ENCODE results near the gene IL1RAPL2.

Gene IL1RAPL2

DNA sequence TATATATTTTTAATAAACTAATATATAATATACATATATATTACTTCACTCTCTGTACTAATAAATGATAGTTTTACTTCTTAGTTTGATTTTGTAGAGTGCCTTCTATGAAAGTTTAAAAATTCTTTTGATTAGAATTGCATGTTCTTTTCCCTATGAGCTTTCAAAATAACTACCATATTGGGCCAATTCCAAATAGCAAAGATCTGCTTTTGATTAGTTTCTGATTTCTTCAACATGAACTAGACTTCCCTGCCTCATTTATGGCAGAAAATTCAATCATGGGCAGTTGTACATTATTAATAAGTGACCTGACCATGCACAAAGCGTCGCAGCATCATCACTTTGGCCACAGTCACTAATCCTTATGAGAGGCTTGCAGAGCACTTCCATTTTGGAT is 703.4 kb downstream of the IL1RAPL2 start:
- no peak for DNase-seq (ENCODE audit: low read depth)

DNA sequence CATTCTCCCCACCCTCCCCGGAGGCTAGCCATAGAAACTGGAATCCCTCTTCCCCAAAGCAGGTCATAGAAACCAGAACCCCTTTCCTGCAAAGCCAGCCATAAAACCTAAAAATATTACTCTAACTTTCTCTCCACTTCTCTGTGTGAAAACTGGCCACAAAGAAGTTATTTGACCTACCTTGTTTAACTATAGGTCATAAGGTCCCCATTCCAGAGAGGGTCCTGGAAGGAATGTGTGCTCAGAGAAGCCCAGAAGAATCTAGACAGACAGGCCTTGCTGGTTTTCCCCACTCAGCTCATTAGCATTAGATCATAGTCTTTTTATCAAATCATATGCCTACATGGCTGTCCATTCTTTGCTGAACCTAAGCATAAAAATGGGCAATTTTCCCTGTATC is 707.3 kb downstream of the IL1RAPL2 start:
- DNase-seq (ENCODE audit: low read depth) = no peak

DNA sequence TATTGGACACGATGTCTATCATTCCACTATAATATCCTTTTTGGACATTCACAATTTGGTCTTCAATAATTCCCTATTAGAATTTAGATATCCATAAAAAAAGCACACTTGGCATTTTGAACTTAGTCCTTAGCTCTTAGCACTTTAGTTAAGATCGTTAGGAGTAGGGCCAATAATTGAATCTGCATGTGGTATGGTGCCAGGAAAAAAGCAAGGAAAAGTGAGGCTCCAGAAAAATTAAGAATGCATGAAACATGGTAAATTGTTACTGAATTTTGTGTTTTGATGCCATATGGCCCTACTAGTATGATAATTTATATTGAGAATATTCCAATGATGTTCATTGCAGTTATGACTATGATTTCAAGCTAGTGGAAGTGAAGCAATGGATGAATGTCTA is 708.1 kb downstream of the IL1RAPL2 start:
- no peak for DNase-seq (ENCODE audit: low read depth)

DNA sequence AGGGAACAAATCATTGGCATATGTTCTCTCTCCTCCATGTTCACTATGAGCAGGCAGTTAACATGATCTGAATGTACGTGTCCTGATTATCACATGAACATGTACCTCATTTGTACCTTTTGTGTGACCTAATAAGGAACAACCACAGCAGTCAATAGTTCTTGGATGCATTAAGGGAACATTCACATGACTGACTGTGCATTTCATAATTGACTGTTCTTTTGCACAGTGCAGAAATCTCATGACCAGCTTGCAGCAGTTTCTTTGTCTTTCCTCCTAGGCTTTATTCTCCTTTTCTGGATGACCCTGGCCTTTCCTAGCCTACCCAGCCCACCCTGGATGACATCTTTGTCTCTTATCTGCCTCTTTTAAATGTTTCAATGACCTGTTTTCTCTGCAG is 711.1 kb downstream of the IL1RAPL2 start:
- no peak for DNase-seq (ENCODE audit: low read depth)

DNA sequence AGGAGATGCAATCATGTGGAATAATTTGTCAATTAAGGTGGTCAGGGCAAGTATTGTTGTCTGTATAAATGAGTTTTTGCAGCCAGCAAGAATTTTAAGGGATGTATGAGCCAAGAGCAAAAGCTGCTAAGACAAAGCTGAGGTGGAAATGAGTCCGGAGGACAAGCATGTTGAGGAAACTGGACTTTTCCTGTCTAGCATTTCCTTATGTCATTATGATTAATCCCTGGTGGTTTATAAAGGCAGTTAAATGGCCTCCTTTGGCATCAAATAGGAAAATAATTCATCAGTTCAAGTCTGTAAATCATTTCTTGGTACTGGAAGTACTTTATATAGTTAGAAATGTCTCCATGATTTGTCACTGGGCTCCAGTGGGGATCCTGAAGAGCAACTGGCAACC is 716.1 kb downstream of the IL1RAPL2 start:
- no peak for DNase-seq (ENCODE audit: low read depth)

DNA sequence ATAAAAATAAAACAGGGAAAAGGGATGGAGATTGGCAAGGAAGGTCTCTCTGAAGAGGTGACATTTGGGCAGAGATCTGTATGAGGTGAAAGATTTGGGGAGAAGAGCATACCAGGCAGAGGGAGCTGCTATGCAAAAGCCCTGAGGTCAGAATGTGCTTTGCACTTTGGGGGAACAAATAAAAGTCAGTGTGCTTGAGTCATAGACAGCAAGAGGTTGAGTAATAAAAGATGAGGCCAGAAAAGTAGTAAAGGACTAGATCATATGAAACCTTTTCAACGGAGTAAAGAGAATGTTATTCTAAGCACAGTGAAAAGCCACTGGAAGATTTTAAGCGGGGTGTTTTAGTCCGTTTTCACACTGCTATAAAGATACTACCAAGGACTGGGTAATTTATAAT is 731.0 kb downstream of the IL1RAPL2 start:
- DNase-seq (ENCODE audit: low read depth) = no peak

DNA sequence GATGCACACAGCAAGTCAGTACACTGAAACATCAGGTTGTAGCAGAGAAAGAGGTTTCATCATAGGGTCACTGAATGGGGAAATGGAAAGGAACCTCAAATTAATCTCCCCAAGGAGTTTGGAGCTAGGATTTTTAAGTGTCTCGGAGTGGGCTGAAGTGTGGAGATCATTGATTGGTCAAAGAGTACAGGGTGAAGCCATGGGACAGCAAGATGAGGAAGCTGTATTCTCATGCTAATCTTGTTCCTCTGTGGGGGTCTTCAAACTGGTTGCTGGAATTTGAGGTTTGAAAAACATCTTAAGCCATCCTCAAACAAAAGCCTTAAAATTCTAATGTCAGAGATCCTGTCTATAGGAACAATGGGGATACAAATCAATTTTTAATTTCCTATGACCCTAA is 733.3 kb downstream of the IL1RAPL2 start:
- DNase-seq (ENCODE audit: low read depth) = no peak

DNA sequence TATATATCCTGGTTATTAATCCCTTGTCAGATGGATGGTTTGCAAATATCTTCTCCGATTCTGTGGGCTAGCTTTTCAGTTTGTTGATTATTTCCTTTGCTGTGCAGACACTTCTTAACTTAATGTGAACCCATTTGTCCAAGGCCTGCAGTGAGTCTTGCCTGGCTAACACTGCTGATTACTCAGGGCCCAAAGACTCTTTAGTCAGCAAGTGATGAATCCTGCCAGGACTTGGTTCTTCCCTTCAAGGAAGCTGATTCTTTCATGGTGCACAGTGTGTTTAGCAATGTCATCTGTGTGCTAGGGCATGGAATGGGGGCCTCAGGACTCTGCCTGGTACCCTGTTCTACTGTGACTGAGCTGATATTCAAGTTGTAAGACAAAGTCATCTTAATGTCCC is 736.2 kb downstream of the IL1RAPL2 start:
- DNase-seq (ENCODE audit: low read depth) = no peak

DNA sequence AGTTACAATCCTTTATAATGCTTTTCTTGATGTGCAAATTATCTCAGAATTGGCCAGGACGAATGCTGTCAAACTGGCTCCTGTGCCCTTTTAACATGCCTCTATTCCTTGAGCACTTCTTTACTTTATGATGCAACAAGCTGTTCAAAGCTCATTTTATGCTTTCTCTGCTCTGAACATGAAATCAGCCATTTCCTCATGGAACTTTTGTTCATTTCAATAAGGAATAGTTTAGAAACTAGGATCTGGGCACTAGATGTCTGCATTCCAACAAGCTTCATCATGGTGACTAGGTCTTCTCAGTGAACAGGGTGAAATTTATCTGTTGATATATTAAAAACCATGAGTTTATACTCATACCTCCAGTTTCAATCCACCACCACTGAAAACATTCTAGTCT is 741.8 kb downstream of the IL1RAPL2 start:
- DNase-seq (ENCODE audit: low read depth) = no peak

DNA sequence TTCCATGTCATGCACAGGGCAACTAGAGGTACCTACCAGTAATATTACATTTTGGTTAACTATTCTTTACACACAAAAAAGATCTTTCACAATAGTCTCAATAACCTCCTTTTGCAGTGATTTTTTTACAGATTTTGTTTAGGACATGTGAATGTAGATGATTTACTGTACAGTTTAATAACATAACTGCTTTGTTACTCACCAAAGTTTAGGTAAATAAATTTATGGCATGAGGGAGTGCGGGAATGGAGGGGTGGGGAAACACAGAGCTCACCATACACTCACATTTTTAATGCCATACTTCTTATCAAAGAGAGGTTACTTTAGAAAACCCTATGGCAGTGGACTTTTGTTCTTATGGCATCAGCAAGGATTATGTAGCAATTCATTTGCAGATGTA is 747.6 kb downstream of the IL1RAPL2 start:
- no peak for DNase-seq (ENCODE audit: low read depth)

DNA sequence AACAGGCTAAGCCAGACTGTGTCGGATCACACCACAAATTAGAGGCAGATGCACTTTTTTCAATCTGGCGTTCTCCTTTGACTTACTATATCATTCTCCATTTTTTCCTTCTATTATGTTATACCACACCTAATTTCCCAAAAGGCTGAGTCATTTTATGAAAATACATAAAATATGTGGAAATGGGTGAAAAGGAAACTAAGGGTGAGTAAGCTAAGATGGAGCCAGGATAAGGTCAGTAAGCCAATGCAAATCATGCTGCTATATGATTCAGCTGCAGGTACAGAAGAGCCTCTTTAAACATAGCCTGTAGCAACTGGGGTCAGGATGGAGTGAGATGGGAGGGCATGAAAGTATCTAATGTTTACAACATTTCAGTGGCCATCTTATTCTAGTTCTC is 748.5 kb downstream of the IL1RAPL2 start:
- DNase-seq (ENCODE audit: low read depth) = no peak

DNA sequence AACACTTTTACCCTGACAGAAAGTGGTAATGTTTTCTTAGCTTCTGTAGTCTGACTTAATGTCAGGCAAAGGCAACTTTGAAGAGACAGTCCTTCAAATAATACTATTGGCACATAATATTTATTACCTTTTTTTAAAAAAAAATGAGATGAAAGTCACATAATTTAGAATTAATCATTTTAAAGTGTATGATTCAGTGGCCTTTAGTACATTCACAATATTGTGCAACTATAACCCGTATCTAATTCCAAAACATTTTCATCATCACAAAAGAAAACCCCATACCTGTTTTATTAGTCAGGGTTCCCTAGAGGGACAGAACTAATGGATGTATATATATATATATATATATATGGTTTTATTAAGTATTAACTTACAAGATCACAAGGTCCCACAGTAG is 749.2 kb downstream of the IL1RAPL2 start:
- DNase-seq (ENCODE audit: low read depth) = no peak

DNA sequence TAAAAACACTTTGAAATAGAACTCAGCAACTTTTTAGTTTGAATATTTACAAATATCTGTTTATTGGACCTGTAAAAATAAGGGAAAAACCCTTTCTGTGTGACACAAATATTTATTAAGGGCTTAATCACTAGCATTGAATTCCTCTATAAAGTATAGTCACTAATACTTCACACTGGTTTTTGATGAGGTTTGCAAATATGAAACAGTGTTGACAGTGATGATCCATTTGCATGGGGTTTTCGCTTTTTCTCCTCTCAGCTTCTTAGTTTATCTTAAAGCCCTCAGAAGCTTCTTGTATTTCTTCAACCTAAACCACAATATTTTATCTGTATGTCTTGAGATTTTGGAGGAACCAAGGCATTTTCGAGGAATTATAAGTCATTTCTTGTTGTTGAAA is 751.1 kb downstream of the IL1RAPL2 start:
- no peak for DNase-seq (ENCODE audit: low read depth)

DNA sequence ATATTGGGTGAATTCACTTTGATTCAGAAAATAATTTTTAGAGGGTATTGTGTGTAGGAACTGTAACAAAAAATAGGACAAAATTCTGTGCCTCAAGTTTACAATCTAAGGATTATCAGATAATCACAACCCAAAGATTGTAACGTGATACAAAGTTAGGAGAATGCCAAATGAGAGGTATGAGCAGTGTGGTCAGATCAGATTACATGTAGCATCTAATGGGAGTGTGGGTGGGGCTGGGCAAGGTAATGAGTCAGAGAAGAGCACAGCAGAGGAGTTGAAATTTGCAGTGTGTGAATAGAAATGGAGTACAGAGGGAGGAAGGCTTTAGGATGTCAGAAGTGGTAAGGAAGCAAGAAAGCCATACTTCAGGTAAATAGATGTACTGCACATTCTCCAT is 757.9 kb downstream of the IL1RAPL2 start:
- DNase-seq (ENCODE audit: low read depth) = no peak

DNA sequence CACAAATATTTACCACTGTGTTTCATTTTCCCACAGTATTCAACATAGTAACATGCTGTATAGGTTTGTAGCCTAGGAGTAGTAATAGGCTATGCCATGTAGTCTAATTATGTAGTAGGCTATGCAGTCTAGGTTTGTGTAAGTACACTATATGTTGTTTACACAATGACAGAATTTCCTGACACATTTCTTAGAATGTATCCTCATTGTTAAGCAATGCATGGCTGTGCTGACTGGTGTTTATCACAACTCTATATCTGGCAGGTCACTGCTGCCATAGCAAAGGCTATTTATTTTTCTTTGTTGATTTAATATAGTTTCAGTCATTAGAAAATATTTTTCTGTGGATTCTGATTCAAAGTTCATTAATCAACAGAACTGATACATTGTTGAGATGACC is 762.8 kb downstream of the IL1RAPL2 start:
- no peak for DNase-seq (ENCODE audit: low read depth)

DNA sequence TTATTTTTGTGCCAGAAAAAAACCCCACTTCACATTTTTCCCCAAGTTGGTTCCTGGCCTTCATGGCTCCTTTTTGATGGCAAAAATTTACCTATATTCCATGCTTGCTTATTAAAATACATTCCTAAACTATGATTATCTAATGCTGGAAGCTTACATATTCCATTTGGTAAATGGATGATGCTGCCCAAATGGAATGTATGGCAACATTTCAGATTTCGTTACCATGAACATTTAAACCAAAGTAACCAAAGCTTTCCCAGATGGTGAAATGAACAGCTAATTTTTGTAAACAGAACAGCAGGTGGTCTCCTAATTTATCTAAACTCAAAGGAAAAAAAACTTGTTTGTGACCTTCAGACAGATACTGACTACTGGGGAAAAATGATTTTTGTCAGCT is 765.2 kb downstream of the IL1RAPL2 start:
- DNase-seq (ENCODE audit: low read depth) = no peak

DNA sequence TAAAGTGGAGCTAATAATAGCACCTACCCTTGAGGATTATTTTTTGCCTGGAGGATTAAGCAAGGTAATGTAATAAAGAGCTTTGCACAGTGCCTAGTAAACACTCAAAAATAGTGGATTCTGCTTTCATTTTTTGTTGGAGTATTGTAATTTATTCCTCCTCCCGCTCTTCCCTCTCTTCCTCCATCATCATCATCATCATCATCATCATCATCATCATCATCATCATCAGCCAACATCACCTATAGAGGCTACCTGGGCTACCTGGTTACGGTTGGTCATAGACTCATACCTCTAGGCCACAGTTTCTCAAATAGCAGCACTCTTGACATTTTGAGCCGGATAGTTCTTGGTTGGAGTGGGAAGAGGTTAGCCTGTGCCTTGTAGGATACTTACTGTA is 781.4 kb downstream of the IL1RAPL2 start:
- no peak for DNase-seq (ENCODE audit: low read depth)

DNA sequence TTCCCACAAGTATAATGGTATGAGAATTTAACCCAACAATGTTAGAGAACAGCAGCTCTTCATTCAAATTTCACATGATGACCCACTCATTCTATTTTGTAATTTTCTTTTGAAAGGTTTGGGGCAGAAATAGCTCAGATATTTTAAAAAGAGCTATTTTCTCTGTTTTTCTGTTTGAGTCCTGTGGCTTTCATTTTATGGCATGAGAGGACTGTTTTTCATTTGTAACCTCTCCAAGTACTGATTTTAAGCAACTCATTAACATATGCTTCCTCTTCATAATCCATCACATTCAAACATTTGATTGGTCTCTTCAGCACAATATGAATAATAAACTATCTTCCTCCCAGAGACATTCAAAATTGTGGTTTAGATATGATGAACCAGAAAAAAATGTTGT is 783.5 kb downstream of the IL1RAPL2 start:
- DNase-seq (ENCODE audit: low read depth) = no peak

DNA sequence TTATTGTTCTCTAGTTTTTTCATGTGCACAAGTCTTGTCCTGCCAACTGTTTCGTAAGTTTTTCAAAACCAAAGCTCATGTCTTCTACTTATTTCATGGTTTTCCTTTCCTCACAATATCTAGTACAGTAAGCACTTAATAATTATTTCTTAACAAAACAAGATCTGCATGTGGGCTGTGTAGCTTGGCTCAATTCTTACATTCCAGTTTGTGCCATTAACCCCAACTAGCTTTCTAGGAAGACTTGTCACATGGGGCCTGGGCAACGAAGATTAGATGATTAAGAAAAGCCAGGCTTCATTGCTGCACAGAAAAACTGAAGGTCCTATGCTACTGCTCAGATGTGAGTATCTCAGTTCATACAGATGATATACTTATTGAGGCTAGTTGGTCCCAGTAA is 809.8 kb downstream of the IL1RAPL2 start:
- no peak for DNase-seq (ENCODE audit: low read depth)

DNA sequence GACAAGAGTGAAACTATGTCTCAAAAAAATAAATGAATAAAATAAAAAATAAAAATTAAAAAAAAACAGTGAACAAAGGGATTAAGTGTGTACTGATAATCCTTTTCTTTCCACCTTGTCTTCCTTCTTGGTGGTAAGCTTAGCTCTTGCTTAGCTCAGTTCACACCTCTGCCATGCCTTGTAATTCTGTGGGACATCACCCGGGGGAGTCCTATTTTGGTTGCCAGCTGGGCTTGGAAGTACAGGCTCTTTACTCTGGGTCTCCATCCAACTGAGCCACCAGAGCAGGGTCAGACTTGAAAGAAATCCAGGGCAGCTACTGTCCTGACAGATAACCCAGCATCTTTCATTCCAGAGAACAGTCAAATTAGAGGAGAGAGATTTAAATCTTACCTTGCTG is 858.7 kb downstream of the IL1RAPL2 start:
- no peak for DNase-seq (ENCODE audit: low read depth)

DNA sequence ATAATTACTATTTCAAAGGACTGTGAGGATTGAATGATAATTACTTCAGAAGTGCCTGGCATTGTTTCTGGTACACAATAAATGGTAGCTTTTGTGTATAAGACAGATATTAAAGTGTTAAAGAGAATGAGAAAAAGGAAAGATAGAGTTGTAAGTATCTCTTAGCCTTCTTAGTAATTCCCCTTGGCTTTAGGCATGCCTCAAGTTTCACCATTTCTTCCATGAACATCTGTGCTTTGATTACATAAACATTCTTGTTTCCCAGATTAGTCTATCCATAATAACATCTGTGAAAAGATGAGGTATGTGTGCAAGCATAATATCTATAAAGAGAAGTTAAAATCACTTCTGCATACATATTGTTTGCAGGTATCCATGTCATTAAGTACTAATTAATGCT is 885.4 kb downstream of the IL1RAPL2 start:
- DNase-seq (ENCODE audit: low read depth) = no peak

DNA sequence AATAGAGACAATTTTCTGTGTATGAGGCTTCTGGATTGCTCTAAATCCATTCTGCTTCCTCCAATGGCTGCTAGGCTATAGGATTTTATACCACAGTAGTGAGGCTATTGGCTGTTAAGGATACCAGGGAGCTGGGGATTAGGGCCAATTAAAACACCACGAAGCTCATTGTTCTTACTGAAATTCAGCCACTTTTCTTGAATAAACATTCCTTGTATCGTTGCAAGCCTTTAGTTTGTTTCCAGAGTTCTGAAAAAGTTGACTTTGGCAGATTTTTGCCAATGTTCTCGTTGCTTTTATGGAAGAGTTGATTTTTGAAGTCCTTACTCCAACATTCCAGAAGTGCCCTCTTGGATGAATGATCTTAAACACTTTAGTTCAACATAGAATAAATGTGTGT is 892.8 kb downstream of the IL1RAPL2 start:
- DNase-seq (ENCODE audit: low read depth) = no peak

DNA sequence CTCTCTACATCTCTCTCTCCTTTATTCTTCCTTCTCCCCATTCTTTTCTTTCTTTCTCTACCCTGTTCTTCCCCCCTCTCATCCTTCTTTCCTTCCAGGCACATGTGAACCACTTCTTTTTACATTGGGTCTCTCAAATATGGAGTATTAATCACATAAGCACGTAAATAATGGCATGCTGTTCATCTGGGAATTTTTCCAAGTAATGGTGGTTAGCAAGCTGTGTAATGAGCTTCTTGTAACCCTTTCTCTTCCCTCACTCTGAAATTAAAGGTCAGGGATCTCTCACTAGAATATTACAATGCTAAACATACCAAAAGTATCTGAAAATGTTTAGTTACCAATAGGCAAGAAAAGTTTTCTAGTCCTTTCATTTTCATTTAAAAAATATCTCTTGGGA is 894.4 kb downstream of the IL1RAPL2 start:
- no peak for DNase-seq (ENCODE audit: low read depth)

DNA sequence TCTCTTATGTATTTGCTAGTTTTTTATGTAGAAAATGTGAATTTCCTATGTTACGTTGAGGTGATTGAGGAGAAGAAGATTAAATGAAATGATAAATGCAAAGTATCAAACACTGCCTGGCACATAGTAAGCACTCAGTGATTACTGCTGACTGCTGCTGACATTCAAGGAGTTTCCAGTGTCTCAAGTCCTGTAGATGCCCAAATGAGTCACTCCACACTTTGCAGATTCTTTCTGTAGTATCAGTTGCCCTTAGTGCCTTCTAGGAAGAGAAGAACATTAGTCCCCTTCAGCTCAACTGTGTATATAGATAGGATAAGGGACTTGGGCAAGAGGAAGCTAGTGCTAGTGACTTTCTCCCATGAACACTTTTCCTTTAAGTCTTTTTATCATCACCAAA is 895.0 kb downstream of the IL1RAPL2 start:
- DNase-seq (ENCODE audit: low read depth) = no peak

DNA sequence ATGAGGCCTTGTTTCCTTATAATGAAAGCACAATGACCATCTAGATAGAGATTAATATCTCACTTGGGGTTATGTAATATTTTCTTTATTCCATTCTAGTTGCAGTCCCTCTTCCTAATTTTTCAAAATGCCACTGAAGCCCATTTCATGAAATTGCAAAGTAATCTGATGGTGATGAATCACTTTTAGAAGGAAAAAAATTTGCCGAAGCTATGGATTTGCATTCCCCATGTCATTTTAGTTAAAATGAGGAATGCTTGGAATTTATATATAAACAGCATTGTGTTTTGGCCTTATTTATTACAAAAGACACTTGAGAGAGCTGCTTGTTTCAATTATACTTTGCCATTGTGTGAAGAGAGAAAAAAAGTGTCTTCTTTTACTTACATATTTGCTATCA is 896.2 kb downstream of the IL1RAPL2 start:
- no peak for DNase-seq (ENCODE audit: low read depth)

Data from stimulated activated CD8-positive, alpha-beta memory T cell treated with anti-CD3 and anti-CD28 coated beads, Interleukin-12 subunit alpha, Interleukin-12 subunit beta, amount 100 ng/mL, for 4 hours (primary cell).